Psoas muscle (tissue), 8 donors: Measurements from ENCODE around the gene PPP2R5D. TPM values are rescaled to one million over a fixed set of nuclear protein-coding genes. Genes with fewer than 3 reads are reported as not detected.
"Not testable (repeated sequence)": the region's sequence is repeated elsewhere in the genome, so short reads cannot be mapped to it uniquely, and the experiment has no call there.

Source experiments
- ATAC-seq, 4 donors: fragments of 200-7000 bp; cut with Tn5 transposase; one replicate each; pipeline ENCODE4 v1.9.1; 2020; ENCODE audit warnings: moderate library complexity in 3 of 4, mild to moderate bottlenecking in 2 of 4
- DNase-seq, 2 donors: peaks; one replicate each; pipeline ENCODE4 v3.0.0-alpha.2; 2020
- H3K27ac ChIP-seq: fragments of 200-600 bp; one replicate; pipeline ENCODE4 v1.8.0; 2022
- H3K27me3 ChIP-seq, 3 donors: fragments of 200-600 bp in 1 of 3; one replicate each; pipeline versions ENCODE4 v1.6.1 to v1.8.0; 2013 to 2022; ENCODE audit warnings: low read length in 2 of 3, mild to moderate bottlenecking in 2 of 3, moderate library complexity in 1 of 3; ENCODE audit not compliant: insufficient read depth in 3 of 3
- H3K36me3 ChIP-seq, 2 donors: fragments of 200-600 bp in 1 of 2; one replicate each; pipeline versions ENCODE4 v1.6.1 to v1.8.0; 2013 to 2022; ENCODE audit warnings: low read depth in 1 of 2, mild to moderate bottlenecking in 1 of 2, moderate library complexity in 1 of 2; ENCODE audit not compliant: insufficient read depth in 1 of 2
- H3K4me1 ChIP-seq: fragments of 200-600 bp; one replicate; pipeline ENCODE4 v1.8.0; 2022
- H3K4me3 ChIP-seq: fragments of 200-600 bp; one replicate; pipeline ENCODE4 v1.8.0; 2022; ENCODE audit warnings: mild to moderate bottlenecking
- H3K9me3 ChIP-seq: fragments of 200-600 bp; one replicate; pipeline ENCODE4 v1.8.0; 2022
- CTCF ChIP-seq: fragments of 200-600 bp; IDR thresholded peaks from one replicate; pipeline ENCODE4 v1.8.0; 2022; ENCODE audit warnings: antibody characterized with exemption
- WGBS, 3 donors: extraction: QIAGEN DNeasy Blood & Tissue Kit; methylation state at CpG; one replicate each; pipeline versions ENCODE4 v1.1.6 to v1.1.7; 2013; 5-methylcytosine and 5-hydroxymethylcytosine counted together
- intact Hi-C, 2 donors: fragments of 100-400 bp; cut with DNase I; formaldehyde crosslinking; loops; one replicate each; pipeline versions ENCODE4 v1.11.0 to v1.14.2; 2022
- polyA plus RNA-seq, 3 donors: library from polyadenylated mRNA; stranded (reverse); fragments of 200-250 nt; gene quantifications; one replicate each; pipeline ENCODE4 v1.2.3, GENCODE V29; 2013
- total RNA-seq, 4 donors: library from RNA; stranded (reverse); fragmentation: NEBNext Ultra II Directional in 2 of 4; extraction: Animal tissue kit (Norgen Biotek cat#: 25700) in 2 of 4; gene quantifications; one replicate each; pipeline versions ENCODE4 v1.2.1 to v1.2.4, GENCODE V29; 2021 to 2023
- donor health status: healthy with polysubstance abuse.
- donor health status: DM: no; HTN: no; CAD: no; lungs with moderate emphysema.
- donor health status: Bipolar disorder and iron deficiency.
- donor health status: healthy.
- donor health status: DM: yes; HTN: yes; CAD: no.
- donor health status: DM: no; HTN: no; CAD: no.
- donor health status: DM: no; HTN: no; CAD: no.
- donor health status: DM: yes; HTN: yes; CAD: no.

The PPP2R5D gene
- total and polyA plus RNA-seq, 7 donors, result 25.6 to 46.7 (median 29.1) TPM

- 89 to 96% (median 90%) methylated on average over 18 of the region's 18 CpGs for WGBS, 3 donors
- intact Hi-C loops, result no loop called here
- no peak for ATAC-seq
- TF ChIP-seq CTCF, result no peak
- H3K4me3 ChIP-seq, result no peak overlapping the region
- no peaks in the 10 kb centered on the region for H3K27me3 ChIP-seq
- no peak overlapping the region for H3K27ac ChIP-seq
- DNase-seq, result no peak
- H3K9me3 ChIP-seq, result no peaks in the 10 kb centered on the region
- peaks cover 4 to 67% of the 10 kb centered on the region in 2 donors for H3K36me3 ChIP-seq
- peaks cover 15% of the 10 kb centered on the region for H3K4me1 ChIP-seq
These were observed 56.3 kb downstream of the PPP2R5D start for GRCh38 chr6:43040542-43041257.

- DNase-seq, ATAC-seq, H3K9me3 ChIP-seq, H3K27me3 ChIP-seq, H3K27ac ChIP-seq, H3K4me3 ChIP-seq, H3K4me1 ChIP-seq, intact Hi-C loops: not testable (repeated sequence)
- 88 to 98% (median 95%) methylated on average over 8 of the region's 8 CpGs for WGBS, 3 donors
- peaks cover 4 to 75% of the 10 kb centered on the region in 2 donors for H3K36me3 ChIP-seq
These were observed 57.1 kb downstream of the PPP2R5D start for GRCh38 chr6:43041475-43041874.

- peaks cover 8 to 84% of the 10 kb centered on the region in 2 donors for H3K36me3 ChIP-seq
- H3K27me3 ChIP-seq, result no peaks in the 10 kb centered on the region
- H3K4me1 ChIP-seq, result no peaks in the 10 kb centered on the region
- H3K4me3 ChIP-seq, result no peak overlapping the region
- no peak overlapping the region for H3K27ac ChIP-seq
- 90 to 96% (median 92%) methylated on average over 9 of the region's 9 CpGs for WGBS, 3 donors
- intact Hi-C loops, result no loop called here
- no peak for TF ChIP-seq CTCF
- ATAC-seq (no peak), DNase-seq (no peak)
- H3K9me3 ChIP-seq, result no peaks in the 10 kb centered on the region
These were observed 58.9 kb downstream of the PPP2R5D start for GRCh38 chr6:43043310-43043709.

GRCh38 chr6:43045371-43045930 lies 61.1 kb downstream of the PPP2R5D start:
- H3K4me1 ChIP-seq, result no peaks in the 10 kb centered on the region
- no peaks in the 10 kb centered on the region for H3K27me3 ChIP-seq
- 86 to 92% (median 87%) methylated on average over 11 of the region's 11 CpGs for WGBS, 3 donors
- no peaks in the 10 kb centered on the region for H3K9me3 ChIP-seq
- ATAC-seq (no peak), DNase-seq (no peak)
- peaks cover 9 to 88% of the 10 kb centered on the region in 2 donors for H3K36me3 ChIP-seq
- H3K27ac ChIP-seq, result no peak overlapping the region
- no peak overlapping the region for H3K4me3 ChIP-seq
- TF ChIP-seq CTCF, result no peak
- intact Hi-C loops, result no loop called here

GRCh38 chr6:43047998-43048397 lies 63.6 kb downstream of the PPP2R5D start:
- no peaks in the 10 kb centered on the region for H3K4me1 ChIP-seq
- intact Hi-C loops, result no loop called here
- H3K27ac ChIP-seq, result no peak overlapping the region
- no peak for TF ChIP-seq CTCF
- no peaks in the 10 kb centered on the region for H3K27me3 ChIP-seq
- peaks cover 9 to 83% of the 10 kb centered on the region in 2 donors for H3K36me3 ChIP-seq
- WGBS, 3 donors, result 81 to 89% (median 85%) methylated on average over 7 of the region's 7 CpGs
- H3K9me3 ChIP-seq, result no peaks in the 10 kb centered on the region
- DNase-seq (no peak), ATAC-seq (no peak)
- no peak overlapping the region for H3K4me3 ChIP-seq
